GM12878 (cell line): ENCODE data around the gene MAPKAPK2. TPM values are rescaled to one million over a fixed set of nuclear protein-coding genes. Genes with fewer than 3 reads are reported as not detected.

Source experiments
- CREM ChIP-seq: IDR thresholded peaks from 2 replicates; pipeline ENCODE4 v1.6.1; 2014; ENCODE audit warnings: antibody characterized with exemption, low read depth
- E2F4 ChIP-seq: IDR thresholded peaks from 2 replicates; pipeline ENCODE4 v1.6.1; 2012; ENCODE audit warnings: low read depth, low read length, improper control_type of control experiment
- EGR1 ChIP-seq, 2 experiments: IDR thresholded peaks; 1 replicate in 1 of 2; 2 replicates in 1 of 2; pipeline ENCODE4 v1.6.1; 2011 to 2012; ENCODE audit warnings: low read depth in 2 of 2, low read length in 2 of 2, borderline replicate concordance in 1 of 2, mild to moderate bottlenecking in 1 of 2, moderate library complexity in 1 of 2
- FOS ChIP-seq: IDR thresholded peaks from 3 replicates; pipeline ENCODE4 v1.6.1; 2011; ENCODE audit warnings: borderline replicate concordance; ENCODE audit not compliant: insufficient read length; ENCODE audit errors: extremely low read depth
- FOXM1 ChIP-seq: IDR thresholded peaks from 2 replicates; pipeline ENCODE4 v1.6.1; 2012; ENCODE audit warnings: low read depth, mild to moderate bottlenecking, inconsistent platforms, low read length, moderate library complexity
- GABPA ChIP-seq: IDR thresholded peaks from 2 replicates; pipeline ENCODE4 v1.6.1; 2014; ENCODE audit warnings: antibody characterized with exemption, low read depth, mild to moderate bottlenecking, inconsistent platforms
- HCFC1 ChIP-seq: fragments of 150-350 bp; IDR thresholded peaks from 2 replicates; pipeline ENCODE4 v1.6.1; 2014; ENCODE audit warnings: low read length
- IRF5 ChIP-seq: fragments of 450-650 bp; IDR thresholded peaks from 2 replicates; pipeline ENCODE4 v1.6.1; 2017; ENCODE audit warnings: borderline replicate concordance
- NBN ChIP-seq: fragments of 450-650 bp; IDR thresholded peaks from 2 replicates; pipeline ENCODE4 v1.6.1; 2016
- NKRF ChIP-seq: fragments of 450-650 bp; conservative IDR thresholded peaks from 2 replicates; pipeline ENCODE4 v1.6.1; 2017; ENCODE audit warnings: mild to moderate bottlenecking, moderate library complexity
- RAD21 ChIP-seq: IDR thresholded peaks from 2 replicates; pipeline ENCODE4 v1.6.1; 2011; ENCODE audit warnings: mild to moderate bottlenecking, low read depth, low read length, moderate library complexity; ENCODE audit not compliant: insufficient read depth
- RUNX3 ChIP-seq: IDR thresholded peaks from 2 replicates; pipeline ENCODE4 v1.6.1; 2012; ENCODE audit warnings: low read length, inconsistent platforms
- SIX5 ChIP-seq: IDR thresholded peaks from 2 replicates; pipeline ENCODE4 v1.6.1; 2011; ENCODE audit warnings: mild to moderate bottlenecking, low read depth, low read length, moderate library complexity; ENCODE audit not compliant: severe bottlenecking
- SKIL ChIP-seq: fragments of 450-650 bp; IDR thresholded peaks from 2 replicates; pipeline ENCODE4 v1.6.1; 2017; ENCODE audit warnings: mild to moderate bottlenecking, low read depth, inconsistent platforms; ENCODE audit not compliant: poor library complexity, severe bottlenecking
- STAT3 ChIP-seq: IDR thresholded peaks from 2 replicates; pipeline ENCODE4 v1.6.1; 2011; ENCODE audit warnings: low read depth, low read length, improper control_type of control experiment
- WRNIP1 ChIP-seq: IDR thresholded peaks from 2 replicates; pipeline ENCODE4 v1.6.1; 2011; ENCODE audit warnings: low read depth, low read length, improper control_type of control experiment, borderline replicate concordance
- ZBED1 ChIP-seq: IDR thresholded peaks from 2 replicates; pipeline ENCODE4 v1.6.1; 2016; ENCODE audit warnings: borderline replicate concordance
- ZBTB4 ChIP-seq: fragments of 450-650 bp; formaldehyde crosslinking; IDR thresholded peaks from 2 replicates; pipeline ENCODE4 v1.4.0; 2022; ENCODE audit warnings: mild to moderate bottlenecking, moderate library complexity
- ZNF274 ChIP-seq: IDR thresholded peaks from one replicate; pipeline ENCODE4 v1.8.0; 2011; ENCODE audit not compliant: insufficient read length, insufficient read depth
- ZNF384 ChIP-seq: IDR thresholded peaks from 2 replicates; pipeline ENCODE4 v1.6.1; 2012; ENCODE audit warnings: low read depth, mild to moderate bottlenecking, low read length, improper control_type of control experiment, borderline replicate concordance
- polyA plus RNA-seq, 11 experiments: library from polyadenylated mRNA; depleted of rRNA in 4 of 11; unstranded in 6 of 11; stranded (reverse) in 5 of 11; fragments of >200 nt; fragmentation: Nextera tagmentation in 4 of 11; fragmentation: Illumina TruSeq in 1 of 11; extraction: Ambion mirVana in 4 of 11; extraction: Trizol in 1 of 11; gene quantifications; 1 replicate in 1 of 11; 2 replicates in 10 of 11; pipeline versions ENCODE4 v1.2.1 to v1.2.3, GENCODE V29; 2011 to 2016; ENCODE audit warnings: inconsistent platforms in 2 of 11, missing spikeins in 2 of 11, low read depth in 1 of 11
- total RNA-seq, 4 experiments: library from RNA; depleted of rRNA in 3 of 4; stranded (reverse); fragments of >200 nt in 3 of 4; fragmentation: Illumina TruSeq in 1 of 4; extraction: Trizol in 1 of 4; gene quantifications; 2 replicates each; pipeline versions ENCODE4 v1.2.1 to v1.2.3, GENCODE V29; 2013 to 2021

The MAPKAPK2 gene
- total and polyA plus RNA-seq, 10 of the 15 experiments (the other 5 are each of a cell fraction or from before 2014, with no cell fraction given), result 0.72 to 92.2 (median 49.3) TPM

GRCh38 chr1:206742719-206743383, 58.1 kb downstream of the MAPKAPK2 start (continued):
- no peak for TF ChIP-seq ZBTB4 (CRISPR knock-in tag)
- no peak for TF ChIP-seq NBN
- TF ChIP-seq GABPA, result 0 out of 2 replicates have a peak, but pooled peaks have one; percentile 7
- TF ChIP-seq FOXM1, result peak; percentile 36; the same call in 1 of the 2 replicates
- no peak for TF ChIP-seq STAT3
- TF ChIP-seq RAD21, result no peak
- TF ChIP-seq IRF5, result no peak
- no peak for TF ChIP-seq FOS
- TF ChIP-seq NKRF, result no peak
- no peak for TF ChIP-seq E2F4
- TF ChIP-seq ZBED1, result no peak
- no peak for TF ChIP-seq WRNIP1
- TF ChIP-seq CREM, result 0 out of 2 replicates have a peak, but pooled peaks have one; percentile 17
- 0 out of 3 replicates have a peak, but pooled peaks of 1 of the 2 experiments have one; percentile 1 for TF ChIP-seq EGR1 (IDR thresholded peaks at IDR 0.05; ENCODE audit: borderline replicate concordance in 1 of 2, low read depth in 2 of 2, low read length in 2 of 2)
- TF ChIP-seq ZNF384, result no peak
- TF ChIP-seq SKIL, result no peak
- TF ChIP-seq ZNF274, result no peak
- TF ChIP-seq HCFC1, result no peak
- TF ChIP-seq RUNX3, result peak; percentile 63
- no peak for TF ChIP-seq SIX5
